Hematopoietic multipotent progenitor cell treated with erythropoietin and hydrocortisone succinate and interleukin-3 and kit ligand, for 4 days (in vitro differentiated cells): ENCODE data around the gene CALU.

ENCODE experiments used
- DNase-seq: peaks from one replicate; pipeline ENCODE4 v3.0.0-alpha.2; 2015

The CALU gene

GRCh38 chr7:128739048-128739962, at the start of gene CALU:
CALU (plus strand) TSS chr7:128739359; CDS start chr7:128748584, 9,225 bp downstream.
- DNase-seq: peak; percentile 98

GRCh38 chr7:128691227-128691626, 47.9 kb upstream of the CALU start:
- no peak for DNase-seq

GRCh38 chr7:128692623-128693270, 46.4 kb upstream of the CALU start:
- no peak for DNase-seq

GRCh38 chr7:128693373-128694015, 45.7 kb upstream of the CALU start:
- DNase-seq: no peak

GRCh38 chr7:128694738-128695137, 44.4 kb upstream of the CALU start:
- no peak for DNase-seq

- peak; percentile 89 for DNase-seq
Measured at GRCh38 chr7:128697302-128697905, 41.8 kb upstream of the CALU start.

- DNase-seq: no peak
Measured at GRCh38 chr7:128699196-128699712, 39.9 kb upstream of the CALU start.

- DNase-seq: no peak
Measured at GRCh38 chr7:128699895-128700294, 39.3 kb upstream of the CALU start.

GRCh38 chr7:128701062-128701785, 37.9 kb upstream of the CALU start:
- DNase-seq: no peak

- no peak for DNase-seq
Measured at GRCh38 chr7:128703609-128704241, 35.4 kb upstream of the CALU start.

GRCh38 chr7:128705891-128706333, 33.2 kb upstream of the CALU start:
- DNase-seq: peak; percentile 21

- DNase-seq: no peak
Measured at GRCh38 chr7:128707752-128708151, 31.4 kb upstream of the CALU start.

GRCh38 chr7:128708235-128708634, 30.9 kb upstream of the CALU start:
- DNase-seq: no peak

GRCh38 chr7:128708824-128709223, 30.3 kb upstream of the CALU start:
- no peak for DNase-seq

GRCh38 chr7:128710481-128710880, 28.7 kb upstream of the CALU start:
- DNase-seq: no peak

GRCh38 chr7:128713794-128714193, 25.4 kb upstream of the CALU start:
- no peak for DNase-seq

GRCh38 chr7:128714701-128715495, 24.3 kb upstream of the CALU start:
- no peak for DNase-seq

GRCh38 chr7:128718967-128719642, 20.1 kb upstream of the CALU start:
- no peak for DNase-seq

GRCh38 chr7:128721376-128721775, 17.8 kb upstream of the CALU start:
- DNase-seq: no peak

- no peak for DNase-seq
Measured at GRCh38 chr7:128724743-128725142, 14.4 kb upstream of the CALU start.
